Measurements from ENCODE around the gene ARHGAP29. TPM values are rescaled to one million over a fixed set of nuclear protein-coding genes. Genes with fewer than 3 reads are reported as not detected.

ARHGAP29 gene
- total RNA-seq, 1 donor from 2014 or later, result 63.8 TPM

GRCh38 chr1:94239796-94240195 is 2.4 kb upstream of the ARHGAP29 start:
- no peaks in the 10 kb centered on the region for H3K4me1 ChIP-seq
- H3K27me3 ChIP-seq (ENCODE audit: low read depth), result peaks cover 9% of the 10 kb centered on the region
- H3K36me3 ChIP-seq, result no peaks in the 10 kb centered on the region
- TF ChIP-seq, protein P1, sequence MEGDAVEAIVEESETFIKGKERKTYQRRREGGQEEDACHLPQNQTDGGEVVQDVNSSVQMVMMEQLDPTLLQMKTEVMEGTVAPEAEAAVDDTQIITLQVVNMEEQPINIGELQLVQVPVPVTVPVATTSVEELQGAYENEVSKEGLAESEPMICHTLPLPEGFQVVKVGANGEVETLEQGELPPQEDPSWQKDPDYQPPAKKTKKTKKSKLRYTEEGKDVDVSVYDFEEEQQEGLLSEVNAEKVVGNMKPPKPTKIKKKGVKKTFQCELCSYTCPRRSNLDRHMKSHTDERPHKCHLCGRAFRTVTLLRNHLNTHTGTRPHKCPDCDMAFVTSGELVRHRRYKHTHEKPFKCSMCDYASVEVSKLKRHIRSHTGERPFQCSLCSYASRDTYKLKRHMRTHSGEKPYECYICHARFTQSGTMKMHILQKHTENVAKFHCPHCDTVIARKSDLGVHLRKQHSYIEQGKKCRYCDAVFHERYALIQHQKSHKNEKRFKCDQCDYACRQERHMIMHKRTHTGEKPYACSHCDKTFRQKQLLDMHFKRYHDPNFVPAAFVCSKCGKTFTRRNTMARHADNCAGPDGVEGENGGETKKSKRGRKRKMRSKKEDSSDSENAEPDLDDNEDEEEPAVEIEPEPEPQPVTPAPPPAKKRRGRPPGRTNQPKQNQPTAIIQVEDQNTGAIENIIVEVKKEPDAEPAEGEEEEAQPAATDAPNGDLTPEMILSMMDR (IDR thresholded peaks at IDR 0.05), result no peak
- ATAC-seq (no peak), DNase-seq (no peak)
- no peak overlapping the region for H3K4me3 ChIP-seq
- no peak overlapping the region for H3K27ac ChIP-seq
- intact Hi-C loops (cut with DNase I), result loop anchor here (10.0 kb wide), 1 partner anchor 95 kb away; no protein-coding TSS in a partner anchor
- no peaks in the 10 kb centered on the region for H3K9me3 ChIP-seq

DNA sequence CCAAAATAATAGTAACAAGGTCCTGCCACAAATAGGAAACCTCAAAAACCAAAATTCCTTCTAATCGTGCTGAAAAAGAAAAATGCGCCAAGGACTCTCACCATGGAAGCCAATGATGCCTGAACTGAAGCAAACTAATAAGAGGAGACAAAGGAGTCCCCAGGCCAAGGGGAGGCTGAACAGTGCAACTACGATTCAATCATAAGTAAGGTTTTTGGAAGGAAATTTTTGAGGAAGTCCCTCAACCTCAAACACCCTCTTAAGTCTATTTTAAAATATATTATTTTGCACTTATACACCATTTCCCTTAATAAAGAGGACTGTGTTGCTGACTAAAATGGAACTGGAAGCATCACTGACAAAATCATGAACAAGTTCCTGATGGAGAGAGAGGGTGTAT is 1.7 kb upstream of the ARHGAP29 start:
- H3K4me3 ChIP-seq, result no peak overlapping the region
- intact Hi-C loops (cut with DNase I), result no loop called here
- TF ChIP-seq, protein P1 (IDR thresholded peaks at IDR 0.05), result no peak
- H3K27ac ChIP-seq, result no peak overlapping the region
- H3K9me3 ChIP-seq, result no peaks in the 10 kb centered on the region
- no peaks in the 10 kb centered on the region for H3K36me3 ChIP-seq
- ATAC-seq (no peak), DNase-seq (no peak)
- peaks cover 9% of the 10 kb centered on the region for H3K27me3 ChIP-seq (ENCODE audit: low read depth)
- no peaks in the 10 kb centered on the region for H3K4me1 ChIP-seq

- Histone ChIP-seq H3K36me3 (no peaks in the 10 kb centered on the region), H3K27me3 (ENCODE audit: low read depth) (peaks cover 9% of the 10 kb centered on the region), H3K27ac (peak overlapping the region; percentile 93), H3K4me1 (no peaks in the 10 kb centered on the region), H3K9me3 (no peaks in the 10 kb centered on the region), H3K4me3 (peak overlapping the region; percentile 74)
- intact Hi-C loops (cut with DNase I), result no loop called here
- TF ChIP-seq, protein P1 (IDR thresholded peaks at IDR 0.05), result no peak
- no peak for DNase-seq
- ATAC-seq, result peak; percentile 68 to 79
Measured at GRCh38 chr1:94236630-94237290, 624 bp downstream of the ARHGAP29 start.

- H3K4me1 ChIP-seq, result peaks cover 4% of the 10 kb centered on the region
- intact Hi-C loops (cut with DNase I), result no loop called here
- TF ChIP-seq, protein P1 (IDR thresholded peaks at IDR 0.05), result no peak
- peaks cover 9% of the 10 kb centered on the region for H3K27me3 ChIP-seq (ENCODE audit: low read depth)
- H3K36me3 ChIP-seq, result no peaks in the 10 kb centered on the region
- peak overlapping the region; percentile 74 for H3K4me3 ChIP-seq
- H3K27ac ChIP-seq, result peak overlapping the region; percentile 93
- ATAC-seq, result no peak
- no peaks in the 10 kb centered on the region for H3K9me3 ChIP-seq
- DNase-seq, result no peak
Measured at GRCh38 chr1:94236013-94236491, 1.3 kb downstream of the ARHGAP29 start.

GRCh38 chr1:94235189-94236012 is 2.0 kb downstream of the ARHGAP29 start:
- Histone ChIP-seq H3K27ac (peak overlapping the region; percentile 93), H3K4me3 (peak overlapping the region; percentile 74), H3K36me3 (no peaks in the 10 kb centered on the region), H3K9me3 (no peaks in the 10 kb centered on the region), H3K27me3 (ENCODE audit: low read depth) (peaks cover 9% of the 10 kb centered on the region), H3K4me1 (peaks cover 10% of the 10 kb centered on the region)
- no peak for ATAC-seq
- TF ChIP-seq, protein P1 (IDR thresholded peaks at IDR 0.05), result no peak
- intact Hi-C loops (cut with DNase I), result no loop called here
- DNase-seq, result no peak

Measured in lower lobe of right lung (tissue), 2 donors.